ENCODE data around the gene ZNF727.
"Not testable (repeated sequence)": the region's sequence is repeated elsewhere in the genome, so short reads cannot be mapped to it uniquely, and the experiment has no call there.

Gene ZNF727

DNA sequence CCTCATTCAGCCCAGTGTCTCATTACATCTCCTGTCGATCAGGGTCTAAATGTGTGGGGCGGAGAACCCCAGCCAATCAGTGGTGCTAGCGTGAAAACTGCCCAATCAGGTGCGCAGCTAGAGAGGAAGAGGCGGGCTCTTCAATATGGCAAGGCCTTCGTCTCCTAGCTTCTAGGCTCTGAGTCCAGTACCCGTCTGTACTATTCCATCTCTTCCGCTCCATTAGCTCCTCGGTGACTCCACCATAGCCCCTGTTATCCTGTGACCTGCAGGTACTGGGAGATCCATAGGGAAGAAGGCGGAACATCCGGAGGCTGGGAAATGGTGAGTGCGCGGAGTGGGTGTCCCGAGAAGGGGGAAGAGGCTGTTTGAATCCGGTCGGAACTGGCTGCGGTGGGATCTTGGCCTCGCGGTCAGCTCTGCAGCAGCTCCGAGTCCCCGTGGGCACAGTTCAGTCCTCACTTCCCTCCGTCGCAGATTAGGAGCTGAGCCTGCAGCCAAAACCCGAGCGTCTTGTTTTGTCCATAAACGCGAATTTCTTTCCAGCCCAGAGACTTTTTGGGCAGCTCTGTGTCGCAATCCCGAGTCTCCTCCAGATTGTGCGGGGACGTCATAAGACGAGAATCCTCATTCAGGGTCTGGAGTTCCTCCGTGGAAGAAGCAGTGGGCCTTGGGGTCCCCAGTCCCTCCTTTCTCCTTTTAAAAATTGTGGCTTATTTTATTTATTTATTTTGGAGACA, at the start of gene ZNF727:
Gene ZNF727 (plus strand): TSS at position 134 of the 740 bp plus-strand sequence. CDS start 188 bp downstream, at position 322.
- peak in 1 of 2 donors; percentile 3 for DNase-seq (ENCODE audit: low read depth in 2 of 2)

GRCh38 chr7:63998549-63998948, 46.7 kb upstream of the ZNF727 start, which contains the start of gene ZNF722:
Gene ZNF722 (plus strand): TSS chr7:63998849. CDS start chr7:63998962, 113 bp downstream.
- no peak for DNase-seq (ENCODE audit: low read depth in 2 of 2)

DNA sequence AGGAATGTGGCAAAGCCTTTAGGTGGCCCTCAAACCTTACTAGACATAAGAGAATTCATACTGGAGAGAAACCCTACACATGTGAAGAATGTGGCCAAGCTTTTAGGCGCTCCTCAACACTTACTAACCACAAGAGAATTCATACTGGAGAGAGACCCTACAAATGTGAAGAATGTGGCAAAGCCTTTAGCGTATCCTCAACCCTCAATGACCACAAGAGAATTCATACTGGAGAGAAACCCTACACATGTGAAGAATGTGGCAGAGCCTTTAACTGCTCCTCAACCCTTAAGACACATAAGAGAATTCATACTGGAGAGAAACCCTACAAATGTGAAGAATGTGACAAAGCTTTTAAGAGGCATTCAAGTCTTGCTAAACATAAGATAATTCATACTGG, 29.7 kb upstream of the ZNF727 start:
- DNase-seq (ENCODE audit: low read depth in 2 of 2) = not testable (repeated sequence)

DNA sequence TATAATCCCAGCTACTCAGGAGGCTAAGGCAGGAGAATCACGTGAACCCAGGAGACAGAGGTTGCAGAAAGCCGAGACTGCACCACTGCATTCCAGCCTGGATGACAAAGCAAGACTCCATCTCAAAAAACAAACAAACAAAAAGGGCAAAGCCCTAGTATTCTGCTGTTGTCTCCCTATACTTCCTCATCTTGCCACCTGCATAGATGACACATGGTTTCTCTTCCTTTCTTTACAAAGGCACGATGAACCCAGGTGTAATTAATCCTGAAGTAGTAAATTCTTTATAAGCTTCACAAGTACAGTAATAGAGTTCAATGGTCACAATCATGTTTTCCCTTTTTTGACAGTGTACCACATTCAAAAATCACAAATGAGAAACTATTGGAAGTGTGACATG, 9.8 kb upstream of the ZNF727 start:
- DNase-seq (ENCODE audit: low read depth in 2 of 2) = no peak

GRCh38 chr7:64037095-64037494, 8.1 kb upstream of the ZNF727 start:
- no peak for DNase-seq (ENCODE audit: low read depth in 2 of 2)

GRCh38 chr7:64046041-64046389, 781 bp downstream of the ZNF727 start:
- DNase-seq (ENCODE audit: low read depth in 2 of 2) = no peak

GRCh38 chr7:64077837-64078698, 32.8 kb downstream of the ZNF727 start:
- DNase-seq (ENCODE audit: low read depth in 2 of 2) = not testable (repeated sequence)

DNA sequence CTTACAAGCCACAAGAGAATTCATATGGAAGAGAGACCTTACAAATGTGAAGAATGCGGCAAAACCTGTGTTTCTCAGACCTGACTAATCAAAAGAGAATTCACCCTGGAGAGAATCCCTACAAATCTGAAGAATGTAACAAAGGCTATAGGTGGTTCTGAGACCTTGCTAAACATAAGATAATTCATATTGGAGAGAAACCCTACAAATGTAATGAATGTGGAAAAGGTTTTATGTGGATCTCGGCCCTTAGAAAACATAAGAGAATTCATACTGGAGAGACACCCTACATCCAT, 33.4 kb downstream of the ZNF727 start:
- DNase-seq (ENCODE audit: low read depth in 2 of 2) = no peak

DNA sequence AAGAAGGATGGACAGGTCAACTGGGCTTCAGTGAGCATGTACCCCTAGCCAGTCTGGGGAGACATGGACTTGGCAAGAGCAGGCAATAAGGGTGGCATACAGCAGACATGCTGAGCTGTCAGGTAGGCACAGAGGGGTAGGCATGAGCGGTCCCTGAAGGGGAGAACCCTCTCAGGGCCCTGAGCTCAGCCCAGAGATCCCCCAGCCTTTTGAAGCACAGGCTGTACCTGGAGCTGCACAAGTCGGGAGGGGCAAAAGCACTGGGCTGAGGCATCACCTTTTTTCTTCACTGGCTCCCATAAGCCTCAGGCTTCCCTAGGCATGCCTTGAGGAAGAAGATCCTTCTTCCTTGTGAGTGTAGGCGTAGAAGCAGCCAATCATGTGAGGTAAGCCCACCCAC, 42.3 kb downstream of the ZNF727 start:
- no peak for DNase-seq (ENCODE audit: low read depth in 2 of 2)

DNA sequence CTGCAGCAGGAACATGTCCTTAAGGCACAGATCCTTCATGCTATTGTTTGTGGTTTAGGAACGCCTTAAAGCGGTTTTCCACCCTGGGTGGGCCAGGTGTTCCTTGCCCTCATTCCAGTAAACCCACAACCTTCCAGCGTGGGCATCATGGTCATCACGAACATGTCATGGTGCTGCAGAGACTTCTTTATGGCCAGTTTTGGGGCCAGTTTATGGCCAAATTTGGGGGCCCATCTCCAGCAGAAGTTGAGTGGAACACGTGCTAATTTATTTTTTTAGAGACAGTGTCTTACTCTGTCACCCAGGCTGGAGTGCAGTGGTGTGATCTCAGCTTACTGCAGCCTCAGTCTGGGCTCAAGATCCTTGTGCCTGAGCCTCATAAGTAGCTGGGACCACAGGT, 43.6 kb downstream of the ZNF727 start:
- DNase-seq (ENCODE audit: low read depth in 2 of 2) = not testable (repeated sequence)

Data from stimulated activated CD4-positive, alpha-beta T cell treated with anti-CD3 and anti-CD28 coated beads, Interleukin-1b, Interleukin-23, amount 100 ng/mL, for 4 hours (primary cell).